ACC112 (cell line): ENCODE results near the gene BPIFB6.

Experiments
- H2AFZ ChIP-seq: fragments of 200-600 bp; sonication (generic); one replicate; pipeline ENCODE4 v1.6.0; 2017; ENCODE audit warnings: antibody characterized with exemption, low read length; ENCODE audit not compliant: unreplicated experiment
- H3K27ac ChIP-seq: fragments of 200-600 bp; sonication (generic); 2 replicates; pipeline ENCODE4 v1.5.1; 2014; ENCODE audit warnings: low read depth, mild to moderate bottlenecking, antibody characterized with exemption, low read length, moderate library complexity
- H3K27me3 ChIP-seq: fragments of 200-600 bp; sonication (generic); 2 replicates; pipeline ENCODE4 v1.6.1; 2014; ENCODE audit warnings: mild to moderate bottlenecking, antibody characterized with exemption, low read length, moderate library complexity, mixed read lengths; ENCODE audit not compliant: insufficient read depth
- H3K36me3 ChIP-seq: fragments of 200-600 bp; sonication (generic); 2 replicates; pipeline ENCODE4 v1.6.1; 2016; ENCODE audit warnings: mild to moderate bottlenecking, antibody characterized with exemption, low read length, moderate library complexity, mixed read lengths; ENCODE audit not compliant: insufficient read depth
- H3K4me1 ChIP-seq: fragments of 200-600 bp; sonication (generic); one replicate; pipeline ENCODE4 v1.6.1; 2016; ENCODE audit warnings: low read length, mixed read lengths; ENCODE audit not compliant: insufficient read depth, unreplicated experiment, control insufficient read depth
- H3K4me3 ChIP-seq: fragments of 200-600 bp; sonication (generic); 2 replicates; pipeline ENCODE4 v1.5.1; 2014; ENCODE audit warnings: mild to moderate bottlenecking, low read depth, low read length
- H3K79me2 ChIP-seq: fragments of 200-600 bp; sonication (generic); one replicate; pipeline ENCODE4 v1.6.0; 2016; ENCODE audit warnings: low read length; ENCODE audit not compliant: control insufficient read depth, unreplicated experiment, insufficient read depth

BPIFB6 gene

DNA sequence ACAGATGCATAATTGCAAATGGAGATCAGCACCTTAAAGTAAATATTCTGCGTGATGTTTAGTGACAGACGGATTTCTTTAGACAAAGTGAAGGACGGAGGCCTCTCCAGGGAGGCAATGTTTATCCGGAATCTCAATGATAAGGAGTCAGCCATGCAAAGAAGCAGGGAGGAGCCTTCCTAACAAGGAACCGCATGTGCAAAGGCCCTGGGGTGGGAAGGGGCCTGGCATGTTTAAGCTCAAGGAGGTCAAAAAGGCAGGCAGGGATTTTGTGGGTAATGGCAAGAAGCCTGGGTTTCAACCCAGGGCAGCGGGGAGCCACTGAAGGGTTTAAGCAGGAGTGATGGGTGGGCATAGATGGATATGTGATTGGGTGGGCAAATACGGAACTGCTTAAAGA lies 22.9 kb downstream of the BPIFB6 start:
- Histone ChIP-seq H3K4me1 (no peaks in the 10 kb centered on the region), H3K36me3 (no peaks in the 10 kb centered on the region), H2AFZ (no peak overlapping the region), H3K27me3 (peaks cover 36% of the 10 kb centered on the region), H3K79me2 (no peaks in the 10 kb centered on the region), H3K4me3 (no peak overlapping the region), H3K27ac (no peak overlapping the region)

DNA sequence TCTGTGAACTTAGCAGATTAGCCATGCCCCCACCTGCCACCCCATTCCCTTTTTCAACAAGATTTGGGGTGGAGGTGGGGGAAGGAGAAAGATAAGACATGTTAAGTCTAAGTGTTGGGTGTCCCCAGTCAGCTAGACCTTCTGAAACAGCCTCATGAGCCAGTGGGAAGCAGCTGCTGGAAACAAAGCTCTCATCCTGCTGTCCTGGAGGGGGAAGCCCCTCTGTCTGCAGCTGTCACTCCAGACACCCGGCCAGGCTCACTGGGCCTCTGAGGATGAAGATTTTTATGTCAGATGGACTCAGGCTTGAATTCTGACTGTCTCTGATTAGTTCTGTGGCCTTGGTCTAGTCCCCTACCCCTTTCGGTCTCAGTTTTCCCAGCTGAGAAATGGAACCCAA lies 23.3 kb downstream of the BPIFB6 start:
- Histone ChIP-seq H3K4me3 (no peak overlapping the region), H3K4me1 (no peaks in the 10 kb centered on the region), H3K27ac (no peak overlapping the region), H3K79me2 (no peaks in the 10 kb centered on the region), H2AFZ (no peak overlapping the region), H3K27me3 (peaks cover 36% of the 10 kb centered on the region), H3K36me3 (no peaks in the 10 kb centered on the region)

DNA sequence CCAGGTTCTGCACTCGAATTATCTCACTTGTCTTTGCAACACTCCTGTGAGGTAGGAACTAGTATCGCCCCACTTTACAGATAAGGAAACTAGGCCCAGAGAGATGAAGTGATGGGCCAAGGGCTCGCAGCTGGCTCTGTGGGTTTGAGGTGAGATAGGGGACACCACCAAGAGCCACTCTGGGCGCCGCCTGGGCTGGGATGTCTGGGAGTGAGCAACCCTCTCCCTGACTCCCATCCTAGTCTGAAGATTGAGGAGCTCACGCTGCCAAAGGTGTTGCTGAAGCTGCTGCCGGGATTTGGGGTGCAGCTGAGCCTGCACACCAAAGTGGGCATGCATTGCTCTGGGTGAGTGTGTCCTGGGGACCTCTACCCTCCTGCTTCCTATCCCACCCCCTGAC lies 27.7 kb downstream of the BPIFB6 start:
- Histone ChIP-seq H2AFZ (no peak overlapping the region), H3K4me3 (no peak overlapping the region), H3K4me1 (no peaks in the 10 kb centered on the region), H3K27me3 (peaks cover 35% of the 10 kb centered on the region), H3K79me2 (no peaks in the 10 kb centered on the region), H3K27ac (no peak overlapping the region), H3K36me3 (no peaks in the 10 kb centered on the region)

DNA sequence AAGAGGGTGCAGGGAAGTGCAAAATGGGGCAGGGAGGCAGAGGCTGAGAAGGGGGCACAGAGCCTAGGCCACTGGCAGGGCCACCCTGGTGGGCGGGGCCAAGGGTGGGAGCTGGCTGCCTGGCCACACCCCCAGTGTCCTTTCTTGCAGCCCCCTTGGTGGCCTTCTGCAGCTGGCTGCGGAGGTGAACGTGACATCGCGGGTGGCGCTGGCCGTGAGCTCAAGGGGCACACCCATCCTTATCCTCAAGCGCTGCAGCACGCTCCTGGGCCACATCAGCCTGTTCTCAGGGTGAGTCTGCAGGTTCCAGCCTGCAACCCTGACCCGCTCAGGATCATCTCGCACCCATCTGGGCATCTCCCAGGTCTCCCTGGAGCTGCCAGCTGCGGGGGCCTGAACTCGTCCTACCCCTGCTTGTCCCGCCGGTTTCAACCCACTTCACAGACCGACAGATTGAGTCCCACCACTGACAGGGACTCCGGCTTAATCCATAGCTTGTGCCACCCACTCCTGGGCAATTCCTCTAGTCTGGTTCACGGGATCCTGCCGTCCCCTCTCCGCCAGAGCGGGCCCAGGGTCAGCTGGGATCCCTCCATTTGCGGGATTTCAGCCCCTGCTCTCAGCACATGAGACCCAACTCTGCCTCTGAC lies 28.4 kb downstream of the BPIFB6 start:
- no peak overlapping the region for H2AFZ ChIP-seq
- H3K36me3 ChIP-seq, result no peaks in the 10 kb centered on the region
- H3K79me2 ChIP-seq, result no peaks in the 10 kb centered on the region
- H3K27ac ChIP-seq, result no peak overlapping the region
- peaks cover 28% of the 10 kb centered on the region for H3K27me3 ChIP-seq
- no peak overlapping the region for H3K4me3 ChIP-seq
- H3K4me1 ChIP-seq, result no peaks in the 10 kb centered on the region

DNA sequence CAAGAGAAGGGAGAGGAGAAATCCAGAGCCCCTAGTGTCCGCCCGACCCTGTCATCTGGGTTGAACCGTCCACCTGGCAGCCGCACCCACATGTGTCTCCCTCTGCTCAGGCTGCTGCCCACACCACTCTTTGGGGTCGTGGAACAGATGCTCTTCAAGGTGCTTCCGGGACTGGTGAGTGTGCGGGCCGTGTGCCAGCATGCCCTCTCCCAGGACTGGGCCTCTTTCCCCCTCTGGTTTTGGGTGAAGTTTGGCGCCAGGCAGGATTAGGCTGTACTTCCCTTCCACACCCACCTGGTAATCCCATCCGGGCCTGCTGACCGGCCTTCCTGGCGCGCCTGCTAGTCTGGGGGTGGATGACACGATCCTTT lies 30.2 kb downstream of the BPIFB6 start:
- H3K4me3 ChIP-seq, result no peak overlapping the region
- H2AFZ ChIP-seq, result no peak overlapping the region
- no peak overlapping the region for H3K27ac ChIP-seq
- H3K36me3 ChIP-seq, result no peaks in the 10 kb centered on the region
- H3K4me1 ChIP-seq, result no peaks in the 10 kb centered on the region
- no peaks in the 10 kb centered on the region for H3K79me2 ChIP-seq
- peaks cover 12% of the 10 kb centered on the region; the same call in 1 of the 2 replicates for H3K27me3 ChIP-seq

DNA sequence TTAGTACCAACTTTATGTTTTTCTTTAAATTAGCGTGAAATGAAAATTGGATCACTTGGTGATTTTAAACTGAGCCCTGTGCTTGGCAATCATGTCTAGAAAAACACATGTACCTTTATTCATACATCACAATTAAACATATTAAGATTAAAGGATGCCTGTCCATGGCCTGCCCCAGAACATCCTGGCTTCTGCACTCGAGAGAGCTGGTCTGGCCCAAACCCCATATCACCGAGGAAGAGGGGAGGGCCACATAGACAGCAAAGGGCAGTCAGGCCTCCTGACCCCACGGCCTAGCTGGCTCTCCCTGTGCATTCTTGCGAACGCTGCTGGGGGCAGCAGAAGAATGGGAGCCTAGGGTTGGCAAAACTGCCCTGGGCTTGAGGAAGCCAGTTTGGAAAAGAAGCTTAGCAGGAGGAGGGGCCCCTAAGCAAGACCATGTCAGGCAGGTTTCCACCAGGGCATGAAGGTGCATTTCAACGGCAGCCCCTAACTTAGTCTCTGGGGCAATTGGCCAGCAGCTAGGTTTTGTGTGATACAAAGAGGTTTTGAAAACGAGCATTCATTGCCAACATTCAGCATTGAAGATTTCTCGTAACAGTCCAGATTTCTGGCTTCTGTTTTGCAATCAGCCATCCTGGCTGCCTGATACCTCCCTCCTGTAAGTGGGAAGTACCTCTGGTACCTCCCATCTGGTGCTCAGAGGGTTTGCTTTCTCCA lies 30.8 kb downstream of the BPIFB6 start:
- Histone ChIP-seq H3K4me1 (no peaks in the 10 kb centered on the region), H3K4me3 (no peak overlapping the region), H3K79me2 (no peaks in the 10 kb centered on the region), H2AFZ (no peak overlapping the region), H3K27ac (no peak overlapping the region), H3K27me3 (peaks cover 11% of the 10 kb centered on the region; the same call in 1 of the 2 replicates), H3K36me3 (no peaks in the 10 kb centered on the region)

DNA sequence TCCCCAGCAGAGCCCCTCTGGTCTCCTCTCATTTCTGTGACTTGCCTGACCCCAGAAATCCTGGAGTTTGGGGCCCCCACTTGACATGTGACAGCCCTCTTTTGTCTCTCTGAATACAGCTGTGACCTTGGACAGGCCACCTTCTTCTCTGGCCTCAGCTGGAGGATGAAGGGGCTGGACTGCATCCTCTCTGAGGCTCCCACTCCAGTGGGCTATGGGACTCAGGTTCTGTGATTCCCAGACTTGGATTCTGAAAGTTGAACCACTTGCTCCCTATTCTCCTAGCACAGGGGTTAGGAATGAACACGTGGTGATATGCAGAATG lies 31.3 kb downstream of the BPIFB6 start:
- Histone ChIP-seq H3K36me3 (no peaks in the 10 kb centered on the region), H3K27ac (no peak overlapping the region), H3K4me1 (no peaks in the 10 kb centered on the region), H3K27me3 (peaks cover 6% of the 10 kb centered on the region; the same call in 1 of the 2 replicates), H3K4me3 (no peak overlapping the region), H3K79me2 (no peaks in the 10 kb centered on the region), H2AFZ (no peak overlapping the region)

DNA sequence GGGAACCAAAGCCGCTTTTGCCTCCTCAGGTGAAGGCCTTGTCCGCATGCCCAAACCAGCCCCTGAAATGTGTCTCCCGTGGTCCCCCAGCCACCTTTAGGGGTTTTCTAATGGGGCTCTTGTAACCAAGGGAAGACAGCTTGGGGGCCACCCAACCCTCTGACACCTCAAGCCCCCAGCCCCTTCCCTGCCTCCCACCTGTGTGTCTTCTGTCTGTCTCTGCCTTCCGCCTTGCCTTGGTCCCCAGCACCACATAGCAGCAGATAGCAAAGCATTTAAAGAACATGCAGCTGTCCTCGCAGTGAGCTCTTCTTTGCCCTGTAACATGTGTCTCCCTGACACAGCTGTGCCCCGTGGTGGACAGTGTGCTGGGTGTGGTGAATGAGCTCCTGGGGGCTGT lies 31.8 kb downstream of the BPIFB6 start:
- Histone ChIP-seq H3K27ac (no peak overlapping the region), H3K36me3 (no peaks in the 10 kb centered on the region), H3K79me2 (no peaks in the 10 kb centered on the region), H3K4me1 (no peaks in the 10 kb centered on the region), H2AFZ (no peak overlapping the region), H3K27me3 (peaks cover 3% of the 10 kb centered on the region; the same call in 1 of the 2 replicates), H3K4me3 (no peak overlapping the region)

DNA sequence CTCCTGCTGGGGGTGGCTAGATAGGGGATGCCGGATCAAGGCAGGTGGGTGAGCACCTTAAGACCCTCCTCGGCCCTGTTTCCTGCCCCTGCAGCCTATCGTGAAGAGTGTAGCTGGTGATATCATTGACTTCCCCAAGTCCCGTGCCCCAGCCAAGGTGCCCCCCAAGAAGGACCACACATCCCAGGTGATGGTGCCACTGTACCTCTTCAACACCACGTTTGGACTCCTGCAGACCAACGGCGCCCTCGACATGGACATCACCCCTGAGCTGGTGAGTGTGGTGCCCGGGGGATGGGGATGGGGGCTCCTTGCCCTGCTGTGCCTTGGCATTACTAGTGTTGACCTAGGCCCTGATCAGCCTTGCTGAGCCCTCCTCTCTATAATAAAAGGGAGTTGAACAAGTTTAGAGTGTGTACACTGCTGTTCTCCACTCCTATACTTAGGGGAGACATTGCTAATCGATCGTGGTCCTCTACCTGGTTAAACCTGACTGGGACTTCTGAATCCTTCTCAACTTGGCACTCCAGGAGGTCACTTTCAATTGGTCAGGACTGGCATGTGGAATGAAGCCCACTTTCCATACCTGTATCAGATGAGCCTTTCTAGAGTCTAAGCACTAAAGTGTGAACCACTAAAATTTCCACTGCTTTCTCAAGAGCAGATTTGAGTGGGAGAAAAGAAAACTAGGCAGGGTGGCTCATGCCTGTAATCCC lies 33.3 kb downstream of the BPIFB6 start:
- no peak overlapping the region for H3K27ac ChIP-seq
- no peaks in the 10 kb centered on the region for H3K79me2 ChIP-seq

DNA sequence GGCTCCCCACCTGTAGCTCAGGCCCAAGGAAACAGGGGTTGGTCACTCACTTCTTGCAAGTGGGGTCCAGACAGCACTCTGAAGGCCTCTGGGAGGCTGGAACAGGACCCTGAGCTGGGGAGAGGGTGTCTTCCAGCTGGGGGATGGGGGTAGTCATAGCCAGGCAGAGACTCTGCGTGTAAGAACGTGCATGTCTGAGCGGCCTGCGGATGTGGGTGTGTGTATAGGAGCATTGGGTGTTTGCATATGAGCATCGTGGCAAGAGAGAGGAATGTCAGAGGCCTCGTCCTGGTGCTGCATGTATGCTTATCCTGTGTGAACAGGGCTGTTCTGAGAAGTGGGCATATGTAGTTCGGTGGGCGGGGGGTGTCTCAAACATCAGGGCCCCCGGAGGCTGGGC lies 34.3 kb downstream of the BPIFB6 start:
- Histone ChIP-seq H3K4me1 (no peaks in the 10 kb centered on the region), H3K79me2 (no peaks in the 10 kb centered on the region), H3K27me3 (peaks cover 25% of the 10 kb centered on the region), H3K27ac (no peak overlapping the region), H3K4me3 (no peak overlapping the region), H3K36me3 (no peaks in the 10 kb centered on the region), H2AFZ (no peak overlapping the region)

More for the DNA sequence above, 33.3 kb downstream of the BPIFB6 start:
- Histone ChIP-seq H2AFZ (no peak overlapping the region), H3K27me3 (peaks cover 15% of the 10 kb centered on the region), H3K4me1 (no peaks in the 10 kb centered on the region), H3K36me3 (no peaks in the 10 kb centered on the region), H3K4me3 (no peak overlapping the region)

DNA sequence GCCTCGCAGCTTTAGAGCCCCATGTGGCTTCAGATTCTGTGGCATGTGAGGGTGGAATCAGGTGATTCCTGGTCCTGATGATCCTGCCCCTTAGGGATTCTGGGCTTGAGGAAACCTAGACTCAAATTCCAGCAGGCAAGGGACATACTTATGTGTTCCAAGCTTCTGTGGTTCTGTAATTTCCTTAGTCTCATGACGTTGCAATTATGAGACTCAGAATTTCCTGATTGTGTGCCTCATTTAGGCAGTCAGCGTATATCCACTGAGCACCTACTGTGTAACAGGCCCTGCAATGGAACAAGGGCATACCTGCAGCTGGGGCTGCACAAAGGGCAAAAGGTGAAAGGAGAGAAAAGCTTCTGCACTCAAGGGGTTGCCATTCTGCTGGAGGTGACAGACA lies 36.4 kb downstream of the BPIFB6 start:
- Histone ChIP-seq H3K27ac (no peak overlapping the region), H3K79me2 (no peaks in the 10 kb centered on the region), H3K27me3 (peaks cover 43% of the 10 kb centered on the region)

More for the DNA sequence above, 36.4 kb downstream of the BPIFB6 start:
- no peaks in the 10 kb centered on the region for H3K4me1 ChIP-seq
- no peak overlapping the region for H2AFZ ChIP-seq
- no peak overlapping the region for H3K4me3 ChIP-seq
- no peaks in the 10 kb centered on the region for H3K36me3 ChIP-seq
